Activated CD8-positive, alpha-beta T cell treated with anti-CD3 and anti-CD28 coated beads for 36 hours (primary cell): ENCODE data around the gene RASAL3. TPM values are rescaled to one million over a fixed set of nuclear protein-coding genes. Genes with fewer than 3 reads are reported as not detected.
A peak's percentile ranks its signal among the peaks of the same experiment; 100 is the strongest.

Experiments used
- ATAC-seq: fragments of 200-7000 bp; cut with Tn5 transposase; one replicate; pipeline ENCODE4 v1.10.0; 2021; ENCODE audit warnings: mild to moderate bottlenecking, moderate library complexity
- CTCF ChIA-PET: fragments of 350-600 bp; sonication (Branson Sonifier 250); formaldehyde crosslinking; loops from one replicate; lab custom pipeline; 2021; ENCODE audit warnings: antibody characterized with exemption; lab: Charles Lee
- POLR2A ChIA-PET: fragments of 350-600 bp; sonication (Branson Sonifier 250); formaldehyde crosslinking; loops from one replicate; lab custom pipeline; 2021; ENCODE audit warnings: antibody characterized with exemption; lab: Charles Lee
- DNase-seq: peaks from one replicate; pipeline ENCODE4 v3.0.0-alpha.2; 2020
- H3K27ac Mint-ChIP-seq: one replicate; pipeline ENCODE4 v1.8.0; 2021; ENCODE audit warnings: mild to moderate bottlenecking, mixed read lengths
- H3K27me3 Mint-ChIP-seq: one replicate; pipeline ENCODE4 v1.8.0; 2021; ENCODE audit warnings: mixed read lengths
- H3K36me3 Mint-ChIP-seq: one replicate; pipeline ENCODE4 v1.8.0; 2021; ENCODE audit warnings: low read depth, mixed read lengths
- H3K4me1 Mint-ChIP-seq: one replicate; pipeline ENCODE4 v1.8.0; 2021; ENCODE audit warnings: low read depth, mixed read lengths
- H3K4me3 Mint-ChIP-seq: one replicate; pipeline ENCODE4 v1.8.0; 2021; ENCODE audit warnings: mild to moderate bottlenecking, moderate library complexity, mixed read lengths
- H3K9me3 Mint-ChIP-seq: one replicate; pipeline ENCODE4 v1.8.0; 2021; ENCODE audit warnings: mixed read lengths
- CTCF ChIP-seq: fragments of 200-600 bp; IDR thresholded peaks from one replicate; pipeline ENCODE4 v1.8.0; 2022; ENCODE audit warnings: antibody characterized with exemption, mild to moderate bottlenecking
- intact Hi-C: fragments of 100-400 bp; cut with micrococcal nuclease; formaldehyde crosslinking; loops from one replicate; pipeline ENCODE4 v1.10.0; 2022
- microRNA-seq: library from miRNA; unstranded; fragments of <30 nt; microRNA quantifications from one replicate; pipeline ENCODE4 v1.2.0, GENCODE V29; 2022; ENCODE audit warnings: borderline microRNAs expressed, borderline replicate concordance
- total RNA-seq, 2 experiments: library from RNA; stranded (reverse); gene quantifications; one replicate each; pipeline ENCODE4 v1.2.3, GENCODE V29; 2021

RASAL3 gene
- total RNA-seq, 2 experiments from 2014 or later = 83.9 to 85.8 TPM

GRCh38 chr19:15404097-15404779, 60.1 kb downstream of the RASAL3 start:
- ATAC-seq = no peak
- intact Hi-C loops = no loop called here
- ChIA-PET CTCF (no interaction called here), POLR2A (interaction anchor here (0.8 to 1.4 kb wide), 4 partner anchors 10 to 59 kb away, joined by 3 to 5 read pairs (median 4); no protein-coding TSS in a partner anchor)
- DNase-seq = no peak
- Mint-ChIP-seq H3K36me3 (peaks cover 10% of the 10 kb centered on the region), H3K27ac (peak overlapping the region; percentile 17), H3K4me1 (peaks cover 25% of the 10 kb centered on the region), H3K9me3 (no peaks in the 10 kb centered on the region), H3K27me3 (no peaks in the 10 kb centered on the region), H3K4me3 (no peak overlapping the region)
- TF ChIP-seq CTCF = no peak

GRCh38 chr19:15403151-15403531, 61.2 kb downstream of the RASAL3 start:
- intact Hi-C loops = no loop called here
- Mint-ChIP-seq H3K27me3 (no peaks in the 10 kb centered on the region), H3K4me3 (no peak overlapping the region), H3K36me3 (peaks cover 13% of the 10 kb centered on the region), H3K9me3 (no peaks in the 10 kb centered on the region), H3K4me1 (peaks cover 21% of the 10 kb centered on the region), H3K27ac (peak overlapping the region; percentile 72)
- ATAC-seq = no peak
- TF ChIP-seq CTCF = no peak
- no peak for DNase-seq
- CTCF ChIA-PET = no interaction called here
- POLR2A ChIA-PET = no interaction called here

DNA sequence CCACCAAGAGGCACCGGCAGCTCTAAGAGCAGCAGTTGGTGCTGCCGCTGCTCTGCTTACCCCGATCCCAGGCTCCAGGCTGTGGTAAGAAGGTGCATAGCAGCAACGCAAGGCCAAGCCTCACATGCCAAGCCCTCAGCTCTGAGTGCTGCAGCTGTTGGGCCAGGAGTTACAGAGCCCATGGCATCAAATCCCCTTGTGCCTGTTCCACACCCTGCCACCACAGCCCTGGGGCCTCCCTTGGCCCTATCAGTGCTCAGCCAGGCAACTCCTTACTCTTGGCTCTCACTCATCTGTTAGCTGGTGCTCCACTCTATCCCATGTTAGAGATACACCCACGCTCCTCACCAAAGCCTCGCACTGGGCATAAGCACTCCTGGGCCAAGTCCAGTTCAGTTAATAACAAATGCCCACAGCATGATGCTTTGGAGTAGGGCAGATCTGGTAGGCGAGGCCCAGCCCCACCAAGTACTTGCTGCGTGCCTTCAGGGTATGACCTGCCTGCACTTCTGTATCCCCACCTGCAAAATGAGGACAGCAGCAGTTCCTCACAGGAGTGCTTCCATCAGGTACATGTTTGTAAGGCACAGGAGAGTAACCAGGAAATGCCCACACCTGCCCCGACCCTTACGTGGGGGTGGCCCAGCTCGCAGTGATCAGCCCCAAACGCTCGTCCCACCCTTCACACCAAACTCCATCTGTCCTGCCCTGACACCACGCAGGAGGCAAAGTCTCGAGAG, 61.8 kb downstream of the RASAL3 start:
- ChIA-PET CTCF (no interaction called here), POLR2A (no interaction called here)
- Mint-ChIP-seq H3K27me3 (no peaks in the 10 kb centered on the region), H3K4me1 (peaks cover 16% of the 10 kb centered on the region), H3K9me3 (no peaks in the 10 kb centered on the region), H3K36me3 (peaks cover 16% of the 10 kb centered on the region), H3K27ac (no peak overlapping the region), H3K4me3 (no peak overlapping the region)
- ATAC-seq (no peak), DNase-seq (no peak)
- no peak for TF ChIP-seq CTCF
- intact Hi-C loops = no loop called here

Small RNAs within 50 kb of the gene (microRNA-seq; reads per million reads assigned to microRNA genes)
- not detected for gene MIR1470

Other genes with a start within 250 kb of the RASAL3 start
- gene EPHX3, start 232.1 kb downstream of the RASAL3 start, total RNA-seq = not detected
- 10 to 100 TPM; 94.3 to 99.6 TPM for gene BRD4, start 132.0 kb downstream of the RASAL3 start, total RNA-seq
- gene AKAP8, start 84.8 kb downstream of the RASAL3 start, total RNA-seq = 10 to 100 TPM; 47.6 to 48.2 TPM
- 10 to 100 TPM; 83.1 to 88.8 TPM for gene AKAP8L, start 45.6 kb downstream of the RASAL3 start, total RNA-seq
- 10 to 100 TPM; 19.3 to 21.0 TPM for gene WIZ, start 14.6 kb downstream of the RASAL3 start, total RNA-seq
- under 1 TPM; 0.25 to 0.27 TPM for gene PGLYRP2, start 15.0 kb upstream of the RASAL3 start, total RNA-seq
- 1 to 10 TPM; 1.5 to 1.7 TPM for gene CYP4F22, start 44.0 kb upstream of the RASAL3 start, total RNA-seq
- gene CYP4F8, start 150.7 kb upstream of the RASAL3 start, total RNA-seq = not detected
- gene CYP4F3, start 176.4 kb upstream of the RASAL3 start, total RNA-seq = under 1 TPM; 0.16 TPM
- gene CYP4F12, start 208.5 kb upstream of the RASAL3 start, total RNA-seq = not detected